Measurements from ENCODE around the gene PHF3.

The PHF3 gene

GRCh38 chr6:63683071-63683603 lies 47.5 kb downstream of the PHF3 start:
- TF ChIP-seq CTCF (IDR thresholded peaks at IDR 0.05; ENCODE audit: borderline replicate concordance, insufficient read depth, low read depth, low read length), result no peak
- H3K4me3 ChIP-seq (ENCODE audit: low read depth, low read length), result no peak overlapping the region

- H3K4me3 ChIP-seq (ENCODE audit: low read depth, low read length), result no peak overlapping the region
- no peak for TF ChIP-seq CTCF (IDR thresholded peaks at IDR 0.05; ENCODE audit: borderline replicate concordance, insufficient read depth, low read depth, low read length)
These were observed 50.1 kb downstream of the PHF3 start for GRCh38 chr6:63685446-63686379.

GRCh38 chr6:63689421-63689820 lies 53.8 kb downstream of the PHF3 start:
- H3K4me3 ChIP-seq (ENCODE audit: low read depth, low read length), result no peak overlapping the region
- TF ChIP-seq CTCF (IDR thresholded peaks at IDR 0.05; ENCODE audit: borderline replicate concordance, insufficient read depth, low read depth, low read length), result no peak

GRCh38 chr6:63690221-63690620 lies 54.6 kb downstream of the PHF3 start:
- H3K4me3 ChIP-seq (ENCODE audit: low read depth, low read length), result no peak overlapping the region
- TF ChIP-seq CTCF (IDR thresholded peaks at IDR 0.05; ENCODE audit: borderline replicate concordance, insufficient read depth, low read depth, low read length), result no peak

- TF ChIP-seq CTCF (IDR thresholded peaks at IDR 0.05; ENCODE audit: borderline replicate concordance, insufficient read depth, low read depth, low read length), result no peak
- no peak overlapping the region for H3K4me3 ChIP-seq (ENCODE audit: low read depth, low read length)
These were observed 70.1 kb downstream of the PHF3 start for GRCh38 chr6:63705707-63706106.

GRCh38 chr6:63706630-63707029 lies 71.0 kb downstream of the PHF3 start:
- TF ChIP-seq CTCF (IDR thresholded peaks at IDR 0.05; ENCODE audit: borderline replicate concordance, insufficient read depth, low read depth, low read length), result no peak

GRCh38 chr6:63708631-63709030 lies 73.0 kb downstream of the PHF3 start:
- no peak overlapping the region for H3K4me3 ChIP-seq (ENCODE audit: low read depth, low read length)
- no peak for TF ChIP-seq CTCF (IDR thresholded peaks at IDR 0.05; ENCODE audit: borderline replicate concordance, insufficient read depth, low read depth, low read length)

More at GRCh38 chr6:63706630-63707029, 71.0 kb downstream of the PHF3 start:
- no peak overlapping the region for H3K4me3 ChIP-seq (ENCODE audit: low read depth, low read length)

All from GM12875 (cell line).